Astrocyte (in vitro differentiated cells and primary cell): Measurements from ENCODE around the gene UTS2.

ENCODE experiments used
- EZH2 ChIP-seq: IDR thresholded peaks from 2 replicates; pipeline ENCODE4 v1.6.1; 2012; ENCODE audit warnings: mild to moderate bottlenecking, low read length, inconsistent platforms; ENCODE audit not compliant: insufficient read depth
- TF ChIP-seq, protein P1 (sequence below): IDR thresholded peaks from 2 replicates; pipeline ENCODE4 v1.5.1; 2011; ENCODE audit warnings: low read depth, mild to moderate bottlenecking, inconsistent platforms, low read length, moderate library complexity; ENCODE audit not compliant: insufficient read depth

- TF ChIP-seq, protein P1, sequence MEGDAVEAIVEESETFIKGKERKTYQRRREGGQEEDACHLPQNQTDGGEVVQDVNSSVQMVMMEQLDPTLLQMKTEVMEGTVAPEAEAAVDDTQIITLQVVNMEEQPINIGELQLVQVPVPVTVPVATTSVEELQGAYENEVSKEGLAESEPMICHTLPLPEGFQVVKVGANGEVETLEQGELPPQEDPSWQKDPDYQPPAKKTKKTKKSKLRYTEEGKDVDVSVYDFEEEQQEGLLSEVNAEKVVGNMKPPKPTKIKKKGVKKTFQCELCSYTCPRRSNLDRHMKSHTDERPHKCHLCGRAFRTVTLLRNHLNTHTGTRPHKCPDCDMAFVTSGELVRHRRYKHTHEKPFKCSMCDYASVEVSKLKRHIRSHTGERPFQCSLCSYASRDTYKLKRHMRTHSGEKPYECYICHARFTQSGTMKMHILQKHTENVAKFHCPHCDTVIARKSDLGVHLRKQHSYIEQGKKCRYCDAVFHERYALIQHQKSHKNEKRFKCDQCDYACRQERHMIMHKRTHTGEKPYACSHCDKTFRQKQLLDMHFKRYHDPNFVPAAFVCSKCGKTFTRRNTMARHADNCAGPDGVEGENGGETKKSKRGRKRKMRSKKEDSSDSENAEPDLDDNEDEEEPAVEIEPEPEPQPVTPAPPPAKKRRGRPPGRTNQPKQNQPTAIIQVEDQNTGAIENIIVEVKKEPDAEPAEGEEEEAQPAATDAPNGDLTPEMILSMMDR, result no peak
- no peak for TF ChIP-seq EZH2
These were observed 5.1 kb upstream of the UTS2 start for GRCh38 chr1:7857985-7858384.
